Globus pallidus (tissue), 1 donor: Measurements from ENCODE around the gene PLIN5.

Source experiments
- DNase-seq: peaks from one replicate; pipeline ENCODE4 v3.0.0-alpha.2; 2015; ENCODE audit warnings: low spot score

Gene PLIN5

DNA sequence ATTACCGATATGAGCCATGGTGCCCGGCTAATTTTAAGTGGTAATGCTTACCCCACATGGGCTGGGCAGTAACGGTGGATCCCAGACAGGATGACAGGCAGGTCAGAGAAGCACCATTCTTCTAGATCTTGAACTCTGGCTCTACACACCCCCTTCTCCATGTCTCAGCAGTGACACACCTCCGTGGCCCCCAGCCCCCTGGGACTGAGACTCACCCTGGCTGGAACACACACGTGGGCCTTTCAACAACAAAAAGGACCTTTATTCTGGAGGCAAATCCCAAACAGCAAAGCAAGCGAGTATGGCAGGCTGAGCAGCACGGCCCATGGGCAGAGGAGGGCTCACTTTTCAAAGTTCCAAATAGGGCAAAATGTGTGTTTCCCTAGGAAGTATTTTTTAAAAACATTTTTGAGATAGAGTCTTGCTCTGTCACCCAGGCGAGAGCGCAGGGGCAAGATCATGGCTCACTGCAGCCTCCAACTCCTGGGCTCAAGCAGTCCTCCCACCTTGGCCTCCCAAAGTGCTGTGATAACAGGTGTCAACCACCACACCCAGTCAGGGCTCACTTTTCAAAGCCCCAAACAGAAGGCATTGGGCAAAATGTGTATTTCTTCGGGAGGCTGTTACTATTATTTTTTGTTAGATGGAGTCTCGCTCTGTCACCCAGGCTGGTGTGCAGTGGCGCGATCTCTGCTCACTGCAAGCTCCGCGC, 12.6 kb downstream of the PLIN5 start:
- no peak for DNase-seq

DNA sequence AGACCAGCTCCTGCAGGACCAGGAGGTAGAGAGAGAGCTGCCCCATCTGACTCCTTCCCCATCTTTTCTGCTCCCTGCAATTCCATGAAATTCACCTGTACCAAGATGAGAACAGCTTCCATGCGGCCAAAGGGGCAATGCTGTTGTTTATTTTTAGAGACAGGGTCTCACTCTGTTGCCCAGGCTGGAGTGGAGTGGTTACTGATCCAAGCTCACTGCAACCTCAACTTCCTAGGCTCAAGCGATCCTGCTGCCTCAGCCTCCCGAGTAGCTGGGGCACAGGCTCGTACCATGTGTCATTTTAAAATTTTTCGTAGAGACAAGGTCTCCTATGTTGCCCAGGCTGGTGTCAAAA, 13.2 kb downstream of the PLIN5 start:
- DNase-seq, result no peak

GRCh38 chr19:4521170-4521887, 13.7 kb downstream of the PLIN5 start:
- no peak for DNase-seq

- no peak for DNase-seq
These were observed 15.3 kb downstream of the PLIN5 start for GRCh38 chr19:4519521-4520277.

DNA sequence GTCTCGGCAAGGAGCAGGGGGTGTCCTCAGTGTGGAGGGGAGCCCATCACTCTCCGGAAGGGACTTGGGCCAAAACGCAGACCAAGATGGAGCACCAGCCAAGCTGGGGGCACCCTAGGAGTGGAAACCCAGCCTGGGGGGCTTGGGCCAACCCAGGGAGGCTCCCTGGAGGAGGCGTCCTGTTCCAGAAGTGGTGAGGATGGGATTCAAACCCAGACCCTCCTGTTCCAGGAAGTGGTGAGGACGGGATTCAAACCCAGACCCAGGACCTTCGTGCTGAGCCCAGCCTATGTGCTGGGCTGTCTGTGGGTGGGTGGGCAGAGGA, 15.9 kb downstream of the PLIN5 start:
- no peak for DNase-seq

DNA sequence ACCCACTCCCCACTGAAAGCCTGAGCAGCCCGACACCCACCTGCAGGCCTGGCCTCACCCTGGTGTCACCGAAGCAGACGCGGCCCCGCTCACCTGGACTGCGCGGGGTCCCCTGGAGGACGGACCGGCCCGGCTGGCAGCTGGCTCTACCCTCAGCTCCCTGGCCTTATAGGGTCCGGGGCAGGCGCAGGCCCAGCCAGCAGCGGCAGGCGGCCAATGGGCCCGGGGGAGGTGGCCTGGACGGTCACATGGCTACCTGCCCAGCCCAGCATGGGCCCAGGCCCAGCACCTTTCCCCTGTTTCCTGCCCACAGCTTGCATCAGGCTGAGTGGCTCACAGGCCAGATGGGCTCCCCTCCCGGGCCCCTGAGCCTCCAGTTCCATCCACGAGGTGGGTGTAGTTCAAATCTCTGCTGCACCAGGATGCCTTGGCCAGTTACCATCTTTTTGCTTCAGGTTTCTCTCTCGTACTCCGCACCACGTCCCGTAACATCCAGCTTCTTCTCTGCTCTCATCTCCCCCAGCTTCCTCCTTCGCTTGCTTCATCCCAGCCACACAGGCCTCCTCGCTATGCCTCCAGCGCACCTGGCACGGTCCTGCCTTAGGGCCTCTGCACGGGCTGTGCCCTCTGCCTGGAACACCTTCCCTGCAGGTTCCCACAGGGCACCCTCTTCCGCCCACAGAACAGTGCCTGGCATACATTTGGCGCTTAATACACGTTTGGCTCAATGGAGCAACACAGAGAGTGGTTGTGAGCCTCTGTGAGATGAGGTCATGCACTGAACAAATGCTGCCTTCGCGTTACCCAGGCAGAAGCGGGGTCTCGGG, 16.5 kb downstream of the PLIN5 start, which contains the start of gene PLIN4:
TSS of gene PLIN4 (minus strand) at position 142 of the 827 bp plus-strand sequence. CDS start 214 bp downstream, outside the sequence.
- DNase-seq, result peak; percentile 74

DNA sequence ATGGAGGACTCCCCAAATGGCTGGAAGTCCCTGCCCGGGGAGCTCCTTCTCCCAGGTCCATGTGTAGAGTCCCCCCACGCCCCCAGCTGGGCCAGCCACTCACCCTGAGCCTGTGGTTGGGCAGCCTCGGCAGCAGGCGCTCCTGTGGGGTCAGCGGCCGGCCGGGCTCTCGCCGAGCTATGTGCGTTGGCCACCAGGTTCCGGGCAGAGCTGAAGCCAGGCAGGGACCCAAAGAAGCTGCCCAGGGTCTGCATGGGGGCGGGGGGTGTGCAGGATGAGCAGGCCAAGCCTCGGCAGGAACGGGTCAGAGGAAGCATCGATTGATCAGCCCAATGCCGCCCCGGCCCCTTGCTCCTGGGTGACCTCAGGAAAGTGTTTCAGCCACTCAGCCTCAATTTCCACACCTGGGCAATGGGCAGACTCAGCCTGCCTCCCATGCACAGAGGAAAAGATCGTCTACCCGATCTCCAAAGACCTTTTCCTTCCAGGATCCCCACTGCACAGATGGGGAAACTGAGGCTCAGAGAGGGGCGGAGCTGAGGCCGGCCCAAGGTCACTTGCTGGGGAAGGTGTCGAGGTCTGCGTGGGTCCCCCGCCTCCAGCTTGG, 17.5 kb downstream of the PLIN5 start:
- DNase-seq, result no peak

DNA sequence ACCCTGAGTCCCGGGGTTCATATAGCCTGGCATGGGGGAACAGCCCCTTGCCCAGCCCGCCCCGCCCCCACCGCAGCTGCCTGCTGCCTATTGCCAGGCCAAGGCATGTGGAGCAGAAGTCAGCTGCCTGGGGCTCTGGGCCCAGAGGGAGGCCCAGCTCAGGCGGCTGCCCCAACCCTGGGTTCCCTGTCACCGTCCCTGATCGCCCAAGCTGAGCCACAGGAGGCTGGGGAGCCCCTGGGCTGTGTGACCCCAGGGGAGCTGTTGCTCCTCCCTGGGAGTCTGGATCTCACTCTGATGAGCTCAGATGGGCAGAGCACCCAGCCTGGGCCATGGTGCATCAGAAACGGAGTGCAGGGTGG, 18.1 kb downstream of the PLIN5 start:
- DNase-seq, result no peak

GRCh38 chr19:4516199-4516938, 18.7 kb downstream of the PLIN5 start:
- DNase-seq, result no peak

DNA sequence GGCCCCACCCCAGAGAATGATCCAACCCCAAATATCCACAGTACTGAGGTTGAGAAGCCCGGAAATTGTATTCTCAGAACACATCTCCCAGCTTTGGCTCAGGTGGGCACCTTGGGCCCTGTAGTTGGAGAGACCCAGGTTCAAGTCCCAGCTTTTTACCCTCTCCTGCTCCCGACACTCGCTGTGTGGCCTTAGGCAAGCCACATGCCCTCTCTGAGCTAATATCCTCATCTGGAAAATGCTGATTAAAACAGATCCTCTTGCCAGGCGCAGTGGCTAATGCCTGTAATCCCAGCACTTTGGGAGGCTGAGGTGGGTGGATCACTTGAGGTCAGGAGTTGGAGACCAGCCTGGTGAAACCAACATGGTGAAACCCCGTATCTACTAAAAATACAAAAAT, 19.3 kb downstream of the PLIN5 start:
- DNase-seq, result no peak

DNA sequence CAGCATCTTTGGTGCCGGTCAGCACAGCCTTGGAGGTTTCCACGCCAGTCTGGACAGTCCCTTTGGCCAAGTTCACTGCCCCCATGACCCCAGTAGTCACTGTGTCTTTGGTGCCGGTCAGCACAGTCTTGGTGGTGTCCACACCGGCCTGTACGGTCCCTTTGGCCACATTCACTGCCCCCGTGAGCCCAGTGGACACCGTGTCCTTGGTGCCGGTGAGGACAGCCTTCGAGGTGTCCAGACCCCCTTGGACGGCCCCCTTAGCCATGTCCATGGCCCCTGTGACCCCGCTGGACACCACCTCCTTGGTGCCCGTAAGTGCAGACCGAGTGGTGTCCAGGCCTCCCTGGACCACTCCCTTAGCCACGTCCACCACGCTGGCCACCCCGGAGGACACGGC, 21.8 kb downstream of the PLIN5 start:
- DNase-seq, result no peak

DNA sequence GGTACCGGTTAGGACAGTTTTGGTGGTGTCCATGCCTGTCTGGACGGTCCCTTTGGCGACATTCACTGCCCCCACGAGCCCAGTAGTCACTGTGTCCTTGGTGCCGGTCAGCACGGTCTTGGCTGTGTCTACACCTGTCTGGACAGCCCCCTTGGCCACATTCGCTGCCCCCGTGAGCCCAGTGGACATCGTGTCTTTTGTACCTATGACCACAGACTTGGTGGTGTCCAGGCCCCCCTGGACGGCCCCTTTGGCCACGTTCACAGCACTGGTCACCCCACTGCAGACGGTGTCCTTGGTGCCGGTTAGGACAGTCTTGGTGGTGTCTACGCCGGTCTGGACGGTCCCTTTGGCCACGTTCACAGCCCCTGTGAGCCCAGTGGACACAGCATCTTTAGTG, 23.0 kb downstream of the PLIN5 start:
- no peak for DNase-seq

- DNase-seq, result no peak
These were observed 23.5 kb downstream of the PLIN5 start for GRCh38 chr19:4511300-4512054.

DNA sequence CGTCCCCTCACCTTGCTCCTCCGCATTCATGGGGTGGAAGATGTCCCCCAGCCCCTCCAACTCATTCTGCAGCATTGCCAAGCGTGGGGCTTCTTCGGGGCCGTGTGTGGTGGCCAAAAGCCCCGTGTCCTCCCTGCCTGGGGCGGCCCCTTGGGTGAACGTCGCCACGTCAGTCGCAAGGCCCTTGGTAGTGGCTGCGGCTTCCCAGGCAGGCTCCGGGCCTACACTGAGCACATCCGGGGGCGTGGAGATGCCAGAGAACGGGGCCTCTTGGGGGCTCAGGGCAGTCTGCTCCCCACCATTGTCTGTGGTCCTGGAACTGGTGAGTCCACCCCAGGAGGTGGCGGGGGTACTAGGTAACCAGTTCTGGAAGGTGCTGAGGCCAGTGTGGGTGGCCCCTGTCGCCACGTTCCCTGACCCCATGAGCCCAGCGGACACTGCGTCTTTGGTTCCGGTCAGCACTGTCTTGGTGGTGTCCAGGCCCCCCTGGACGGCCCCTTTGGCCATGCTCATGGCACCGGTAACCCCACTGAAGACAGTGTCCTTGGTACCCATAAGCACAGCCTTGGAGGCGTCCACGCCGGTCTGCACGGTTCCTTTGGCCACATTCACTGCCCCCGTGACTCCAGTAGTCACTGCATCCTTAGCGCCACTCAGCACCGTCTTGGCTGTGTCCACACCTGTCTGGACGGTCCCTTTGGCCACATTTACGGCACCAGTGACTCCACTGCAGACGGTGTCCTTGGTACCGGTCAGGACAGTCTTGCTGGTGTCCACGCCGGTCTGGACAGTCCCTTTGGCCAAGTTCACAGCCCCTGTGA, 24.4 kb downstream of the PLIN5 start:
- no peak for DNase-seq

- DNase-seq, result no peak
These were observed 26.3 kb downstream of the PLIN5 start for GRCh38 chr19:4508698-4509097.

GRCh38 chr19:4507804-4508203, 27.2 kb downstream of the PLIN5 start:
- DNase-seq, result no peak

DNA sequence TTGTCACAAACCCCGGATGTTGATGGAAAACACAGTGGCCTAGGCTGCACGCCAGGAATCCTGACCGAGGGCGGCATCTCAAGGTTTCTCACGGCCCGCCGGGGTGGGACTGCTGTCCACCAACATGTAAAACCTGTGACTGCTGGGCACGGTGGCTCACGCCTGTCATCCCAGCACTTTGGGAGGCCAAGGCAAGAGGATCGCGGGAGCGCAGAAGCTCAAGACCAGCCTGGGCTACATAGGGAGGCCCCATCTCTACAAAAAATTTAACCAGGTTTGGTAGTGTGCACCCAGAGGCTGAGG, 27.9 kb downstream of the PLIN5 start:
- DNase-seq, result no peak

DNA sequence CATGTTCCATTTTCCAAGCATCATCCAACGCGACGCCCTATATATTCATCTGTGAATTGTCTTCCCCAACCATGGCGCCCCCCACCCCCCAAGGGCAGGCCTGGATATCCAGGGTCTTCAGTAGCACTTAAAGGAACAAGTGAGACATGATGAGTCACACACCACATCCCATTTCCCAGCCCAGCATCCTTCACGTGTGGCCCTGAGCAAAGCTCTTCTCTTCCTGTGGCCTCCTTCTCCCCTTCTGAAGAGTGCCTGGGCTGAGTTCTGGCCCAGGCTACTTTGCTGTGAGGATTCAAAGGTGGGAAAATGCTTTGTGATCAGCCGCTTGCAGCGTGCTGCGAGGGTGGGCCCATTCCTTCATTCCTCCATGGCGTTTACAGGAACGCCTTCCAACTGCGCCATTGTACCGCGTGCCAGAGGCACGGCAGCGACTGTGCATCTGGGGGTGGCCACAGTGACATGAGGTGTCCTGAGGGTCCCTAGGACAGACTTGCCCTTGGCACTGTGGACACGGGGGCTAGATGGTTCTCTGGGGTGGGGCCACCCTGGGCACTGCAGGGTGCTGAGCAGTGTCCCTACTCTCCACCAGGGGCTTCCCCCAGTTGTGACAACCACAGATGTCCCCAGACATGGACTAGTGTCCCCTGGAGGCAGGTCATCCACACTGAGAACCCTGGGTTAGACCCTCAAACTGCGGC, 28.4 kb downstream of the PLIN5 start:
- no peak for DNase-seq
